Heart right ventricle (tissue), 16 donors: ENCODE results near the gene TFRC. TPM values are rescaled to one million over a fixed set of nuclear protein-coding genes. Genes with fewer than 3 reads are reported as not detected.
A peak's percentile ranks its signal among the peaks of the same experiment; 100 is the strongest.

Experiments used
- ATAC-seq, 8 donors: fragments of 200-7000 bp; cut with Tn5 transposase; one replicate each; pipeline ENCODE4 v1.9.1; 2020; ENCODE audit warnings: mild to moderate bottlenecking in 8 of 8, moderate library complexity in 8 of 8, moderate number of reproducible peaks in 1 of 8
- DNase-seq, 2 donors: peaks; one replicate each; pipeline ENCODE4 v3.0.0-alpha.2; 2020
- H3K27ac ChIP-seq, 10 donors: fragments of 200-600 bp; sonication (generic) in 2 of 10; one replicate each; pipeline versions ENCODE4 v1.5.0 to v1.8.0; 2020 to 2022; ENCODE audit warnings: mild to moderate bottlenecking in 3 of 10
- H3K27me3 ChIP-seq, 7 donors: fragments of 200-600 bp; one replicate each; pipeline ENCODE4 v1.8.0; 2021 to 2022; ENCODE audit warnings: mild to moderate bottlenecking in 2 of 7
- H3K36me3 ChIP-seq, 9 donors: fragments of 200-600 bp; sonication (generic) in 1 of 9; one replicate each; pipeline versions ENCODE4 v1.5.0 to v1.8.0; 2020 to 2022; ENCODE audit warnings: mild to moderate bottlenecking in 2 of 9
- H3K4me1 ChIP-seq, 9 donors: fragments of 200-600 bp; sonication (generic) in 1 of 9; one replicate each; pipeline versions ENCODE4 v1.5.0 to v1.8.0; 2020 to 2022; ENCODE audit warnings: mild to moderate bottlenecking in 4 of 9
- H3K4me3 ChIP-seq, 10 donors: fragments of 200-600 bp; sonication (generic) in 2 of 10; one replicate each; pipeline versions ENCODE4 v1.5.0 to v1.8.0; 2020 to 2022; ENCODE audit warnings: mild to moderate bottlenecking in 7 of 10, moderate library complexity in 2 of 10
- H3K9me3 ChIP-seq, 11 donors: fragments of 200-600 bp in 10 of 11; sonication (generic) in 2 of 11; one replicate each; pipeline versions ENCODE4 v1.5.0 to v1.8.0; 2013 to 2022; ENCODE audit warnings: mild to moderate bottlenecking in 2 of 11, control low read depth in 1 of 11, moderate library complexity in 1 of 11
- WGBS, 2 donors: extraction: QIAGEN DNeasy Blood & Tissue Kit; methylation state at CpG; one replicate each; pipeline ENCODE4 v1.1.7; 2013; ENCODE audit warnings: inconsistent platforms in 1 of 2; 5-methylcytosine and 5-hydroxymethylcytosine counted together
- intact Hi-C, 10 donors: fragments of 100-400 bp; cut with DNase I; formaldehyde crosslinking; loops; one replicate each; pipeline versions ENCODE4 v1.11.1 to v1.14.2; 2022
- polyA plus RNA-seq, 2 donors: library from polyadenylated mRNA; stranded (reverse); fragments of 200-250 nt; gene quantifications; one replicate each; pipeline ENCODE4 v1.2.3, GENCODE V29; 2013
- total RNA-seq, 10 donors: library from RNA; stranded (reverse); fragmentation: NEBNext Ultra II Directional in 3 of 10; extraction: Animal tissue kit (Norgen Biotek cat#: 25700) in 3 of 10; gene quantifications; one replicate each; pipeline versions ENCODE4 v1.2.1 to v1.2.4, GENCODE V29; 2021 to 2023
- TF ChIP-seq, protein P1 (sequence below), 9 donors: fragments of 200-600 bp; sonication (generic) in 2 of 9; IDR thresholded peaks; one replicate each; pipeline versions ENCODE4 v1.5.0 to v1.8.0; 2021 to 2022; ENCODE audit warnings: antibody characterized with exemption in 9 of 9, mild to moderate bottlenecking in 5 of 9, moderate library complexity in 1 of 9
- donor health status: Arrhythmogenic right ventricular cardiomyopathy.
- donor health status: ischemic (EF 13 %, LVEDD 7.1; RV severe dilation, severe dysfunction).
- donor health status: healthy with polysubstance abuse.
- donor health status: DM: no; HTN: yes; CAD: no.
- donor health status: DM: no; HTN: no; CAD: no.
- donor health status: ischemic (EF 25% LVEDD 6.9; RV normal size, moderate dysfunction).
- donor health status: ischemic (EF 25% LVEDD 5.7; RV mildly dilated, moderate dysfunction).
- donor health status: healthy.
- donor health status: DM: yes; HTN: yes; CAD: no.
- donor health status: Ischemic cardiomyopathy.
- donor health status: ischemic (EF 35%, LVEDD 5.7; RV mildly dilated, moderate dysfunction).
- donor health status: nonischemic (EF 11% LVEDD 7.7; RV severe dilation, severe dysfunction).
- donor health status: DM: yes; HTN: yes; CAD: no.
- donor health status: PGD.
- donor health status: ischemic (EF 29% LVEDD 5.4; RV normal size, mild dysfunction).
- donor health status: nonischemic (EF 23%, LVEDD 6.1; RV moderate dilation, normal function).

Gene TFRC
- total and polyA plus RNA-seq, 12 donors, result 25.7 to 300 (median 81.5) TPM

DNA sequence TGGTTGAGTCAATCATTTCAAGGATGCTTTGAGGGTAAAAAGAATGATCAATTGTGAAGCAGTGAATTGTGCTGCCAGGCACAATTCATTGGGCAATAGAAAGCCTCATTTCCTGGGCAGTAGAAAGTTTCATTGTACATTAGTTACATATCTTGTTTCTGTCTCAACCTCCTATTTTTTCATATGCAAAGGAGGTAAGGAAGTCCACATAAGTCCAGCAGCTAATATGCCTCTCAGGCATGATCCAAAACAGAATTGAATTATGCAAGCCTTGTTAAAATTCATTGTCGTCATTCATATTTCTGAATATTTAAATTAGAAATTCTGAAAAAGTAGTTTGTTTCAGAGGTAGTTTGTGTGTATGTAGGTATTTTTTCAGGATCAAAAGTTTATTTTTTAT, 65.8 kb downstream of the TFRC start:
- Histone ChIP-seq H3K4me3 (no peak overlapping the region), H3K27me3 (peaks cover 0 to 3% (median 0%) of the 10 kb centered on the region in 7 donors), H3K27ac (no peak overlapping the region), H3K4me1 (no peaks in the 10 kb centered on the region), H3K36me3 (no peaks in the 10 kb centered on the region), H3K9me3 (peaks cover 0 to 8% (median 0%) of the 10 kb centered on the region in 11 donors)
- ATAC-seq, result no peak
- no peak for DNase-seq
- WGBS, 2 donors, result 93 to 96% methylated on average over 1 of the region's 1 CpG
- TF ChIP-seq, protein P1, sequence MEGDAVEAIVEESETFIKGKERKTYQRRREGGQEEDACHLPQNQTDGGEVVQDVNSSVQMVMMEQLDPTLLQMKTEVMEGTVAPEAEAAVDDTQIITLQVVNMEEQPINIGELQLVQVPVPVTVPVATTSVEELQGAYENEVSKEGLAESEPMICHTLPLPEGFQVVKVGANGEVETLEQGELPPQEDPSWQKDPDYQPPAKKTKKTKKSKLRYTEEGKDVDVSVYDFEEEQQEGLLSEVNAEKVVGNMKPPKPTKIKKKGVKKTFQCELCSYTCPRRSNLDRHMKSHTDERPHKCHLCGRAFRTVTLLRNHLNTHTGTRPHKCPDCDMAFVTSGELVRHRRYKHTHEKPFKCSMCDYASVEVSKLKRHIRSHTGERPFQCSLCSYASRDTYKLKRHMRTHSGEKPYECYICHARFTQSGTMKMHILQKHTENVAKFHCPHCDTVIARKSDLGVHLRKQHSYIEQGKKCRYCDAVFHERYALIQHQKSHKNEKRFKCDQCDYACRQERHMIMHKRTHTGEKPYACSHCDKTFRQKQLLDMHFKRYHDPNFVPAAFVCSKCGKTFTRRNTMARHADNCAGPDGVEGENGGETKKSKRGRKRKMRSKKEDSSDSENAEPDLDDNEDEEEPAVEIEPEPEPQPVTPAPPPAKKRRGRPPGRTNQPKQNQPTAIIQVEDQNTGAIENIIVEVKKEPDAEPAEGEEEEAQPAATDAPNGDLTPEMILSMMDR (IDR thresholded peaks at IDR 0.05), result no peak
- intact Hi-C loops, result no loop called here

DNA sequence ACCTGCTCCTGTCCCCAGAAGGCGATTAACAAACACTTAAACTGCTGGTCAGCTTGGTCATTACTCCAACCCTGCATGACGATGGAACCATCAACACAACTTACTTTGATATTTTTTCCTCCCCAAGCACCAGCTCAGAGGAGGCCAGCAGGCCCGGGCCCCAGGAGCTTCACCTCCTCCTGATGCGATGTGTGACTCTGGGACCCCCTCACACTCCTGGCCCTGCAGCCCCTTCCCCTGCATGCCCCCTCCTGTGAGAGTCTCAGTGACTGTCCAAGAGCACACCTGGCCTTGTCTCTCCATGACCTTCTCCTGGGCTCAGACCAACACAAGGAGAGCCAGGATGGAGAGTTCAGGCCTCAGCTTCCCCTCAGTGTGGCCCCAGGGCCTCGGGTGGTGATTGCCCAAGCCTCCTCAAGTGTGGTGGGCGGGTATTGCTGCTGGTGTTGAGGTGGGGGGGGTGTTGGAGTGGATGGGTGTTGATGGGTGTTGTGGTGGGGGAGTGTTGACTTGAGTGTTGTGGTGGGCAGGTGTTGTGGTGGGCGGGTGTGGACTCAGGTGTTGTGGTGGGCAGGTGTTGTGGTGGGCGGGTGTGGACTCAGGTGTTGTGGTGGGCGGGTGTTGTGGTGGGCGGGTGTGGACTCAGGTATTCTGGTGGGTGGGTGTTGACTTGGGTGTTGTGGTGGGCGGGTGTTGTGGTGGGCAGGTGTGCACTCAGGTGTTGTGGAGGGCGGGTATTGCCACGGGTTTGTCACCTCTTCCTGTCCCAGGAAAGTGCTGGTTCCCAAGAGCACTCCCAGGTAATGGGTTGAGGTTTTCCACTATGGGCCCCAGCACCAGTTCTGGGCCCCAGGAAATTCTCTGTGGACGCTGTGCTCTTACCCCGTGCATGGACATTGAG, 68.1 kb downstream of the TFRC start:
- no peaks in the 10 kb centered on the region for H3K36me3 ChIP-seq
- no peak for DNase-seq
- ATAC-seq, result peak in 1 of 8 donors; percentile 41
- 88 to 90% methylated on average over 15 of the region's 15 CpGs for WGBS, 2 donors
- H3K9me3 ChIP-seq, result peaks cover 0 to 10% (median 0%) of the 10 kb centered on the region in 11 donors
- H3K27me3 ChIP-seq, result peaks cover 0 to 8% (median 0%) of the 10 kb centered on the region in 7 donors
- TF ChIP-seq, protein P1 (IDR thresholded peaks at IDR 0.05), result no peak
- intact Hi-C loops, result no loop called here
- no peak overlapping the region for H3K27ac ChIP-seq
- no peak overlapping the region for H3K4me3 ChIP-seq
- no peaks in the 10 kb centered on the region for H3K4me1 ChIP-seq

DNA sequence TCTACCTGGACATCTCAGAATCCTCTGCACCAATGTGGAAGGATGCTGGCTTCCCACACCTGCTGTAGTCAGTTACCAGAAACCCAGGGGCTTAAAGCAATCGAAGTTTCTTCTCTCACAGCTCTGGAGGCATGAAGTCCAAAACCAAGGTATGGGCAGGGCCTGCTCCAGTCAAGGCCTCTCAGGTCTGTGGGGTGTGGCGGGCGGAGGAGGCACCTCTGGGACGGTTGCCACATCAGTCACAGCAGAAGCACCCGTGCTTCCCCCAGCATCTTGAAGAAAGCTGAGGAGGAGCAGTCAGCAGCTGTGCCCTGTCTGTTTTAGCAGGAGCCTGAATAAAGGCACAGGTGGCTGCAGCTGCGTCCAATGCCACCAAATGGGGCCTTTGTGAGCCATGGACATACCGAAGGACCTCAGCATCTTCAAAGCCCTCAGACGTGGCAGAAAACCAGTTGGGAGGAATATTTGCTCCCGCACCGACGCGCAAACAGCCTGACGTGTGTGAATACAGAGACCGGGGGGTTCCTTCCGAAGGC, 68.9 kb downstream of the TFRC start:
- TF ChIP-seq, protein P1 (IDR thresholded peaks at IDR 0.05), result no peak
- Histone ChIP-seq H3K9me3 (peaks cover 0 to 10% (median 0%) of the 10 kb centered on the region in 11 donors), H3K4me3 (no peak overlapping the region), H3K36me3 (no peaks in the 10 kb centered on the region), H3K27ac (no peak overlapping the region), H3K4me1 (no peaks in the 10 kb centered on the region), H3K27me3 (peaks cover 0 to 17% (median 0%) of the 10 kb centered on the region in 7 donors)
- intact Hi-C loops, result no loop called here
- DNase-seq, result no peak
- WGBS, 2 donors, result 80 to 82% methylated on average over 15 of the region's 15 CpGs
- ATAC-seq, result no peak

DNA sequence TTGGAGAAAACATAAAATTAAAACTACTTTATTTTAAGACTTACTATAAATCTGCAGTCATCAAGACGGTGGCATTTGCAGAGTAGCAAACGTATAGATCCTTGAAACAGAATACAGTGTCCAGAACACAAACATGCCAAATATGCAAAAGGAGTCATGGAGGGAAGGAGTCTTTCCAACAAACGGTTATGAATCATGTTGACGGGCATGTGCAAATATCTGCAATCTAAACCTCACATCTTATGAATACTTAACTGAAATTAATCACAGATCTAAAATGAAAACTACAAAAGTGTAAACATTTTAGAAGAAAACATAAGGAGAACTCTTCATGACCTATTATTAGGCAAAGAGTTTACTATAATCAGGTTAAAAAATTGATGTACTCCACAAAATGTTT, 69.4 kb downstream of the TFRC start:
- H3K9me3 ChIP-seq, result peaks cover 0 to 10% (median 0%) of the 10 kb centered on the region in 11 donors
- peaks cover 0 to 17% (median 0%) of the 10 kb centered on the region in 7 donors for H3K27me3 ChIP-seq
- no peaks in the 10 kb centered on the region for H3K4me1 ChIP-seq
- WGBS, 2 donors, result 73 to 76% methylated on average over 4 of the region's 4 CpGs
- intact Hi-C loops, result no loop called here
- ATAC-seq (no peak), DNase-seq (no peak)
- H3K27ac ChIP-seq, result no peak overlapping the region
- H3K36me3 ChIP-seq, result no peaks in the 10 kb centered on the region
- TF ChIP-seq, protein P1 (IDR thresholded peaks at IDR 0.05), result no peak
- no peak overlapping the region for H3K4me3 ChIP-seq
